SU-DHL-6 (cell line): ENCODE measurements around the gene GP1BB.

ENCODE experiments used
- H2AFZ ChIP-seq: fragments of 200-600 bp; sonication (generic); 2 replicates; pipeline ENCODE4 v1.6.1; 2014; ENCODE audit warnings: low read depth, mild to moderate bottlenecking, moderate library complexity, mixed read lengths, antibody characterized with exemption, low read length; ENCODE audit not compliant: severe bottlenecking
- H3F3A ChIP-seq: fragments of 200-600 bp; shearing (Covaris generic); 2 replicates; pipeline ENCODE4 v1.6.0; 2016; ENCODE audit warnings: antibody characterized with exemption, mild to moderate bottlenecking; ENCODE audit not compliant: insufficient read depth
- H3K27ac ChIP-seq: fragments of 200-600 bp; sonication (generic); 2 replicates; pipeline ENCODE4 v1.5.1; 2016; ENCODE audit warnings: low read depth, mild to moderate bottlenecking, low read length, moderate library complexity, mixed read lengths
- H3K27me3 ChIP-seq: fragments of 200-600 bp; sonication (generic), shearing (Covaris generic); 2 replicates; pipeline ENCODE4 v1.6.0; 2014; ENCODE audit warnings: mild to moderate bottlenecking, low read length
- H3K36me3 ChIP-seq: fragments of 200-600 bp; sonication (generic); 2 replicates; pipeline ENCODE4 v1.6.1; 2014; ENCODE audit warnings: mild to moderate bottlenecking, low read length, mixed read lengths
- H3K4me2 ChIP-seq: fragments of 300-600, 200-600 bp; shearing (Covaris generic), sonication (generic); 2 replicates; pipeline ENCODE4 v1.6.0; 2014; ENCODE audit warnings: low read length, low read depth, mild to moderate bottlenecking; ENCODE audit not compliant: poor library complexity, severe bottlenecking
- H3K4me3 ChIP-seq: fragments of 200-600 bp; sonication (generic); 2 replicates; pipeline ENCODE4 v1.5.1; 2014; ENCODE audit warnings: antibody characterized with exemption, low read length, mild to moderate bottlenecking, mixed read lengths; ENCODE audit not compliant: insufficient read depth, poor library complexity, severe bottlenecking
- H3K79me2 ChIP-seq: fragments of 200-600 bp; sonication (generic); 2 replicates; pipeline ENCODE4 v1.6.1; 2014; ENCODE audit warnings: mild to moderate bottlenecking, low read length, moderate library complexity; ENCODE audit not compliant: insufficient read depth
- H3K9ac ChIP-seq: fragments of 200-600 bp; sonication (generic); 2 replicates; pipeline ENCODE4 v1.7.0; 2014; ENCODE audit warnings: mild to moderate bottlenecking, low read length
- H3K9me2 ChIP-seq: fragments of 200-600 bp; sonication (generic); replicated peaks from 2 replicates; pipeline ENCODE4 v1.6.1; 2014; ENCODE audit warnings: low read length; ENCODE audit not compliant: insufficient read depth
- H3K9me3 ChIP-seq: fragments of 200-600 bp; sonication (generic); 2 replicates; pipeline ENCODE4 v1.6.1; 2014; ENCODE audit warnings: low read length, mixed read lengths; ENCODE audit not compliant: insufficient read depth
- H4K20me1 ChIP-seq: fragments of 200-600 bp; sonication (generic); 2 replicates; pipeline ENCODE4 v1.6.1; 2014; ENCODE audit warnings: low read depth, mild to moderate bottlenecking, antibody characterized with exemption, low read length, moderate library complexity, mixed read lengths
- CTCF ChIP-seq: fragments of 200-600 bp; sonication (generic); IDR thresholded peaks from one replicate; pipeline ENCODE4 v1.5.1; 2017; ENCODE audit warnings: antibody characterized with exemption, mild to moderate bottlenecking, low read length, moderate library complexity; ENCODE audit not compliant: insufficient read depth, poor library complexity, severe bottlenecking
- EZH2phosphoT487 ChIP-seq: fragments of 200-600 bp; sonication (generic), shearing (Covaris generic); conservative IDR thresholded peaks from 2 replicates; pipeline ENCODE4 v1.6.1; 2018; ENCODE audit warnings: mild to moderate bottlenecking, antibody characterized with exemption, low read length, moderate library complexity, mixed read lengths

The GP1BB gene

GRCh38 chr22:19714312-19715187 is 8.8 kb upstream of the GP1BB start, which contains the start of gene SEPTIN5:
Gene SEPTIN5 (plus strand): TSS chr22:19714503. CDS start chr22:19714589, 86 bp downstream.
- Histone ChIP-seq H3K79me2 (no peaks in the 10 kb centered on the region), H3K4me3 (no peak within 1 kb of the TSS), H3K9me2 (no peaks in the 10 kb centered on the region), H3K9me3 (no peaks in the 10 kb centered on the region), H3K27ac (no peak within 1 kb of the TSS), H3K27me3 (no peaks in the 10 kb centered on the region), H3K9ac (no peak within 1 kb of the TSS), H3F3A (no peaks in the 10 kb centered on the region), H3K4me2 (no peak within 1 kb of the TSS), H4K20me1 (no peaks in the 10 kb centered on the region), H3K36me3 (no peaks in the 10 kb centered on the region), H2AFZ (no peak within 1 kb of the TSS)
- TF ChIP-seq EZH2phosphoT487 (no peak), CTCF (no peak)

- no peak for TF ChIP-seq EZH2phosphoT487
- no peak for TF ChIP-seq CTCF
Measured at GRCh38 chr22:19715188-19715930, 8.0 kb upstream of the GP1BB start.

GRCh38 chr22:19716041-19716828 is 7.1 kb upstream of the GP1BB start:
- Histone ChIP-seq H3K4me3 (no peak overlapping the region), H3K9me3 (no peaks in the 10 kb centered on the region), H3K79me2 (no peaks in the 10 kb centered on the region), H3K9me2 (no peaks in the 10 kb centered on the region), H3F3A (no peaks in the 10 kb centered on the region), H3K36me3 (no peaks in the 10 kb centered on the region), H2AFZ (no peak overlapping the region), H3K9ac (no peak overlapping the region), H3K4me2 (no peak overlapping the region), H3K27ac (no peak overlapping the region), H3K27me3 (no peaks in the 10 kb centered on the region), H4K20me1 (no peaks in the 10 kb centered on the region)
- no peak for TF ChIP-seq EZH2phosphoT487
- no peak for TF ChIP-seq CTCF

More at GRCh38 chr22:19715188-19715930, 8.0 kb upstream of the GP1BB start:
- Histone ChIP-seq H3K9ac (no peak overlapping the region), H3K79me2 (no peaks in the 10 kb centered on the region), H2AFZ (no peak overlapping the region), H3K4me2 (no peak overlapping the region), H3K9me2 (no peaks in the 10 kb centered on the region), H3K4me3 (no peak overlapping the region), H3K36me3 (no peaks in the 10 kb centered on the region), H4K20me1 (no peaks in the 10 kb centered on the region), H3F3A (no peaks in the 10 kb centered on the region), H3K9me3 (no peaks in the 10 kb centered on the region), H3K27ac (no peak overlapping the region), H3K27me3 (no peaks in the 10 kb centered on the region)
